DMS153 treated with DMSO at 0.1 percent for 48 hours (cell line): Measurements from ENCODE around the gene GAMT.

Experiments
- DNase-seq: peaks from one replicate; lab custom pipeline; 2025; ENCODE audit not compliant: unreplicated experiment; lab: John Stamatoyannopoulos, UW

Gene GAMT

DNA sequence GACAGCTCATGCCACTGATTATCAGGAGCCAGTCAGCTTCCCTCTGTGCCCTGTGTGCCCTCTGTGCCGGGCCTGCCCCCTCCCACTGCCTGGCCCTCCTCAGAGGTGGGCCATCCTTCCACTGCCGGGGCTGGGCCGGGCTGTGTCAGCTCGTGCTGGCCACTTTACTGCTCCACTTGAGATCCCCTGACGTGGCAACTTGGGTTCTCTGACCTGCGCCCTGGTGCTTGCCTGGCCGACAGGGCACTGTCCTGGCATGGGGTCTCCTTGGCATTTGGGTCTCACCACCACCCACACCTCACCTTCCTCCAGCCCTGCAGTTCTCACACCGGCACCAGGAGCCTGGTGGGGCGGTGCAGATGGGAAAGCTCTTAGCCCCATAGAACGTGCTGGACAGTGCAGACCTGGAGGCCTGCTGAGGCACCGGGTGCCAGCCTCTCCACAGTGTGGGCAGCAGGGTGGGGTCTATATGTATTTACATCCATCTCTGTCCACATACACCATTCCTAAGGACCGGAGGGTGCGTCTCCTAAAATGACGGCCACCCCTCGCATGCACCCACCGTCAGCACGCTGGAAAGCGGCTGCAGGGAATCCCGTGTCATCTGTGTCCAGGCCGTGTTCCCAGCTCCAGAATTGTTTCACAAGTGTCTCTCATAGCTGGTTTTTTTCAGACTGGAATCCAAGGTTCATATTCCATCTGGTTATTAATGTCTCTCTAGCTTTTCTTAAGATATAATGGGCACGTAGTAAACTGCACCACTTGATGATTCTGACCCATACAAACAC lies 17.8 kb upstream of the GAMT start:
- DNase-seq, result no peak

DNA sequence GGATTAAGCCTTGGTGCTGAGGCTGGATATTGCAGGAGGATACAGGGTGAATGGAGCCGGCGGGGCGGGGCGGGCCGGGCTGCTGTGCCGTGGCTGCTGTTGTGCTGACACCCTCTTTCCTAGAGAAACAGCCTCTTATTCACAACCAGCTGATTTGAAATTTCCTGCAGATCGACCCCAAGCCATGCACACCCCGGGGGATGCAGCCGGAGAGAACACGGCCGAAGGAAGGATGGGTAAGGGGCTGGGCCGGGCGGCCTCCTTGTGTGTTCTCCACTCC lies 17.1 kb upstream of the GAMT start:
- DNase-seq, result no peak

DNA sequence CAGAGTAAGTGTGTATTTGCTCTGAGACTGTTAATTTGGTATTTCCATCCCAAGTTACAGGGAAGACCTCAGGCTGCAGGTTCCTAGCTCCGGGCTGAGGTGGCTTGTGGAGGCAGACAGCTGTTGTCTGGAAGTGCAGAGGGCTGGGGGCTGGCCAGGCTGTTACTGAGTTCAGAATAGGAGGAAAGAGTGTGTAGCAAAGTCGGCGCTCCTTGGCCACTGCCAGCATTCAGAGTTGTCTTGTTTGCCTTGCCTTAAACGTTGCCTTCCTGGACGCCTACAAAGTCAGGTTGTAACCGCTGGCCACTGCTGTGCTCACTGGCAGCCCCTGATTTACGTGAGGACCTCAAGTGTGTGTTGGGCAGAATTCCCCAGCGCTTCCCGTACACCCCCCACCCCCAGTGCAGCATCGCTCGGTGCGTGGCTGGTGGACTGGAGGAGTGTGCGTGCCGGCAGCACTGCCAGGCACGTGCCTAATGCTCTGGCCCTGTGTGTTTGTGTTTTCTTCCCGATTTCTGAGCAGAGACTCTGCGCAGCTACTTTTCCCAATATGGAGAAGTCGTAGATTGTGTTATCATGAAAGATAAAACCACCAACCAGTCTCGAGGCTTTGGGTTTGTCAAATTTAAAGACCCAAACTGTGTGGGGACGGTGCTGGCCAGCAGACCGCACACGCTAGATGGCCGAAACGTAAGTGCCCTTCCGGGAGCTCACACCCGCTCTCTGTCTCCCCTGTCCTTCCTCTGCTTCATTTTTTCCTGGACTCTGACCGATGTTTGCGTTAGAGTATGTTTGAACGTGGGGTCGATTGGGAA lies 16.5 kb upstream of the GAMT start:
- no peak for DNase-seq

DNA sequence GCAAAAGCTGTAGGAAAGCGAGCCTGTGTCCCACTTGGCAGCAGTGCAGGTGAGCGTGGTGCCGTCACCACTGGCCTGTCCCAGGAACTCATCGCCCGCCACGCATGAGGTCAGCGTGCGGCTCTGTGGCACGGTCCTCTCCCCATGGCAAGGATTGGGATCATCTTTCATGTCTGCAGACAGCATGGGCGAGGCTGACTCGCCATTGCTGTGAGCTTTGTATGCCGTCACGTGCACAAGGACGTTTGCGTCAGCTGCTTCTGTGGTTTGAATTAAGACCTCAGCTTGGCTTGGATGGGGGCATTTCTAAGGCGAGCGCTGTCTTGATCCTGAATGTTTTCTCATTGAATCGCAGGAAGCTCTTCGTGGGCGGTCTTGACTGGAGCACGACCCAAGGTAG lies 15.8 kb upstream of the GAMT start:
- DNase-seq, result no peak

DNA sequence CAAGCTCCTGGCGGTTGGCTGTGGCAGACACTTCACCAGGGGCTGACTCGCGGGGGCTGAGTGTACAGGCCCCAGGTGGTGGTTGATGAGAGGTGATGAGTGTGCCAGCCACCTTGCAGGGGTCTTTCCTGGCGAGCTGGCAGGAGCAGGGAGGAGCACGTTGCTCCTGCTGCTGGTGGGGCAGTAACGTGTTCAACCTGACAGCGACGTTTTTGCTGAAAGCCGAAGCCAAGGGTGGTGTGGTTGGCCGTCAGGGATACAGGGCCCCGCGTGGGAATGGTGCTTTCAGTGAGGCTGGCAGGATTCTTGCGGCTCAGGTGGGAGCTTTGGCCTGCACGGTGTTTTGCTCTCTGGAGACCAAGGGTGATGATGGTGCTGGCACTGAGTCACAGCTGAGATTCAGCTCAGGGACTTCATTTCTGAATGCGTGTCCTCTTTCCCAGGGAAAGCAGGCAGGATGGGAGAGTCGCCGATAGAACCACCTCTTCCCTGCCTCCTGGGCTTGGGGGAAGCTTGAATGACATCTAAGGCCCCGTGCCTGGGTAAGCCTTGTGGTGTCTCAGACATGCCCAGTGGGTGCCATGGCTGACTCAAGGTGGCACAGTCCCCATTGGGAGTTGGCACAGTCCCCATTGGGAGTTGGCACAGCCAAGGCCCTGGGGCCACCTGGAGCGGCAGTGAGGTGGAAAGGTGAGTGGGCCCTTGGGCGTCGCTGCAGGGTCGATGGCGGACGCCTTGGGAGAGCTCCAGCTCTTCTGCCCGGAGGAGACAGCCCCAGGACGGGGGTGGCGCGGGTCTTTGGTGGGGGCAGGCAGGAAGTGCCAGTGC lies 14.9 kb upstream of the GAMT start:
- no peak for DNase-seq

DNA sequence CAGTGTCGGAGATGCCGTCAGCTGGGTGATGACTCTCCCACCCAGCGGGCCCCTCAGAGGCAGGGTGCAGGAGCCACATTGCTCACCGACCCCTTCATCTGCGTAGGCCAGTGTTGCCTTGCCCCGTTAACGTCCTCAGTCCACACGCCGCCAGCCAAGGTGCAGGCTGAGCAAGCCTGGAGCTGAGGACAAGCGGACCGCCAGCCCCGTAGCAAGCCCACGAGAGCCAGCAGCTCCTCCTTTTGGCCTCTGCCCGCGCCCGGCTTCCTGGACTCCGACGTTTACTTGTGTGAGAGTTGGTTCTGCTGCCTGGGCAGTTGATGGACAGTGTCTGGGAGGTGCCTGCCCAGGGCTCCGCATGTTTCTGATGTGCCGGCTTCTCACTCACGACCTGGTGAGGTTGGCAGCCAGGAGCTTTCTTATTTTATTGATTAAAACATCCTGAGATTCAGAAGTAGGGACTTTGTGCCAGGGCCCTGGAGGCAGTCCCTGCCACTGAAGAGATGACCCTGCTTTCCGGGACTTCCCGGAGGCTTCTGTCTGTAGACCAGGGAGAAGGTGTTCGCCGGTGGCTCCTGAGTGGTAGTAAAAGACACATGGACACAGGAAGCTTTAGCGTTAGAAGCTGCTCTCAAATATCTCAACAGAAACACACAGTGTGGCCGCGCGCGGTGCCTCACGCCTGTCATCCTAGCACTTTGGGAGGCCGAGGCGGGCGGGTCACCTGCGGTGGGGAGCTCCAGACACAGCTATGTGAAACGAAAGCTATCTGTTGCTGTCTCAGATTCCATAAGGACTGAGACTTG lies 11.9 kb upstream of the GAMT start:
- DNase-seq, result no peak

DNA sequence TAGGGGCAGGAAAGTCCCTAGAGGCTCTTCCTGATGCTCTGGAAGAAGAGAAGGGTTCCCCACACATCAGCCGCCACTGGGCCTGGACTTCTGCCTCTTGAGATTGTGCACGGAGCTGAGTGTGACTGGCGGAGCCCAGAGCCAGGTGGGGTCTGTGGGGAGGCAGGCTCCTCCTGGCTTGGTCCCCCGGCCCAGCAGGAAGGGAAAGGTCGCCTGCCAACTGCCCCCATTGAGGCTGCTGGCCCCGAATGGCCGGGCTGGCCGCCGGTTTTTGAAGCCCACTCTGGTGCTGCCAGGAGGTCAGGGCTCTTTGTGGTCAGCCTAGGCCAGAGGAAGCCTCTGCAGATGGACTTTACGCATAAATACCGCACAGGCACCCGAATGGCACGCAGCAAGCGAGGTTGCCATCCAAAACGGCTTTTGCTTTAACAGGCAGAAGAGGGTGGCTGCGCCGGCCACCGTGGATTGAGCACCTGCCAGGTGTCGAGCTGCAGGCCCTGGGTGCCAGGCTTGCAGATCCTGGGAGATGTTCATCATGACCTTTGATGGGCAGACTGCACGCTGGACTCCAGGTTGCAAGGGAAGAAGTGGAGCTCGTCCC lies 11.1 kb upstream of the GAMT start:
- DNase-seq, result no peak

DNA sequence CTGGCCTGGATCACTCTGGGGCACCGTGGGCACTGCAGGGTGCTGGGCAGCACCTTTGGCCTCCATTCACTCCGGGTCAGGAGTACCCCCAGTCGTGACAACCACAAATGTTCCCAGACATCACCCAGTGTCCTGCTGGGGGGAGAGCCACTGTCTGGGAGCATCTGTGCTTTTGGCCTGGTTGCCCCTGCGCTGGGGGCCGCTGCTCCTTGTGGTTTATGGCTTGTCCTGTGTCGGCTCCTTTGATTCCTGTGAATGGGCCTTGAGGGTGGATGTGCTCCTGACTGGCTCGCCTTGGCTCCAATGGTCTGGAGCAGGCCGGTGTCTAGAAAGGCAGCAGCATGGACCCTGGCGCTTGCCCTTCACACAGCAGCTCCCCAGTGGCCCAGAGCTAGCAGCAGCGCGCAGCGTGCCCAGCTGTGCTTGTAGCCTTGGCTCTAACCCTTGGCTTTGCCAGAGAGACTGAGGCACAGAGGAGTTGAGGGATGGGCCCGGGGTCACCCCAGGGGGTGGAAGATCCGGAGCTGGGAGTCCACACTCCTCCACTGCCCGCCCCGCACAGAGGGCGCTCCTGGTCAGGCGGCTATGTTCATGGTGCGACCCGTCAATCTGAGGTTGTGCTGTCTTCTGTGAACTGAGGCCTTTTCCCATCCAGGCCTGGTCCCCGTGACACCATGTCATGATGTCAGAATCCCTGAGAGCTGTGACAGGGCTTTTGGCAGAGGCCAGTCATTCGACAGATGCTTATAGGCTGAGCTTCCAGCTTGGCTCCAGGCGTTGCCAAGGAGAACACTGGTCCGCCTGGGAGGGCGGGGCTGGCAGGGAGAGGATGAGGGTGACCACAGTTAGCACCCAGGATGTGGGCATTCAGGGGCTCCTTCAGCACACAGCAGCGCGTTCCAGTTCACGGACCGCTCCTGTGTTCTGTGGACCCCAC lies 10.2 kb upstream of the GAMT start:
- DNase-seq, result no peak

DNA sequence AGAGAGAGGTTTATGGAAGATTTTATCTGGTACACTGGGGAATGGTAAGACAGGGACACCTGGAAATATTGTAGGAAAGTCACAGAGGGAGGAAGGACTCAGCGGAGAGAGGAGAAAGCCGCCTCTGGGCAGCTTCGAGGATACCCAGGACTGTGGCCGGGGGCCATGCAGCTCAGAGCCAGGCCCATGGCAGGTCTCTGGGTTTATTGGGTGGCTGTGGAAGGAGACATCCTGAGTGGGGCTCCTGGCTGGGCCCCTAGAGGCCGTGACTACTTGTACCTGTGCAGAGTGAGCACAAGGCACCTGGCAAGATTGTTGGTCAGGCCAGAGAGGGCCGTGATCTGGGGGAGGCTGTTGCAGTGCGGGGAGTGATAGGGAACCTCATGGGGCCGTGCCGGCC lies 9.4 kb upstream of the GAMT start:
- DNase-seq, result no peak

DNA sequence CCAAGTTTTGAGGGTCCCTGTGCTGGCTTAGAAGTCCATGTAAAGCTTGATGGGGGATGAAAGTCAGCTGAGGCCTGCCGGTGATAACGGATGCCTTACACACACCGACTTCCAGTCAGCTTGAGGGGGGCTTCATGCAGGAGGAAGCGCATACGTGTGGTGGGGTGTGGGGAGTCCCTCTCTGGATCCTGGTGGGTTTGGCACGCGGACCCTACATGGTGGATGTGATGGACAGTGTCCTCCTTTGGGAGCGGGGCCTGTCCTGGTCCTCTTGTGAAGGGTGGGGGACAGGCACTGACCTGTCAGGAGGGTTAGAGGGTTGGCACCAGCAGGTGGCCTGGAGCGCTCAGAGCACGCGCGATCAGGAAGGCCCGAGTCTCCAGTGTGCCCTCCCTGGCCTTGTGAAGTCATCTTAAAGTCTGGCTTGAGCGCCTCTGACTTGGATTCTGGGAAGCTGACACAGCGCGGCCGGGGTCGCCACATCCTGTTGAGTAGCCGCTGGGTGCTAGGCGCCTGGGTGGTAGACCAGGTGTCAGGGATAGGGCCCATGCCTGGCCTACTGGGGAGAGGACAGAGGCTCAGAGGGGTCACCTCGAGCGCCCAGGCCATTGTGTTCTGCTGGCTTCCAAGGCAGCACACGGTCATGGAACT lies 8.9 kb upstream of the GAMT start:
- DNase-seq, result no peak

DNA sequence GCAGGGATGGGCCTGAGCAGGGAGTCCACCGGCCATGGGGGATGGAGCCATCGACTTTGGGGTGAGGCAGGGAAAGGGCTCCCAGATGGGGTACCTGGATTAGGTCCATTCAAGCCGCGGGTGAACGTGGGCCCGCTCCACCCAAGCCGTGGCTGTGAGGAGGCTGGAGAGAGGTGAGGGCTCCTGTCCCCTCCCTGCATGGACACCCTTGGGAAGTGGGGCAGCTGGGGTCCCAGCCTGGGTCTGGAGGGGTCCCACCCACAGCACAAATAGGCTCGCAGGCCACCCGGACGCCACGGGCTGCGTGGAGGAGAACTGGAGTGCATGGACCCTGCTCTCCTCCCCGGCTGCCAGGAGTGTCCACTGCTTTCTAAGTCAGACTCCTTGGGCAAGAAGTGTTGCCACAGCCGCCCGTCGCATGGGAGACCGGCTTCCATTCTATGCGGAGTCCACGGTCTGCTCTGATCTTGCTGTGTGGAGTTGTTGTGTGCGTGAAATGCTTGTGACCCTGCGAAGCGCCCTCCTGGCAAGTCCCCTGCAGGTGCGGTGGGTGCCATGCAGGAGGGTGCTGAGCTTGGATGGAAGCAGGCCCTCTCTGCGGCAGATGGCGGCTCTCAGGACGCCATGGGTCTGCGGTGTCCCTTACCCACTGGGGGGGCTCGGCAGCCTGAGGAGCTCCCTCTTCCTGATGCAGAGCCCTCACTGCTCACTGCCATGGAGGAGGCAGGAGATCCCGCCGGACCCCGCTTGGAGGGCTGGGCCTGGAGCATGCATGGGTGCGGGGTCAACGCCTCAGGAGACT lies 8.1 kb upstream of the GAMT start:
- DNase-seq, result no peak

DNA sequence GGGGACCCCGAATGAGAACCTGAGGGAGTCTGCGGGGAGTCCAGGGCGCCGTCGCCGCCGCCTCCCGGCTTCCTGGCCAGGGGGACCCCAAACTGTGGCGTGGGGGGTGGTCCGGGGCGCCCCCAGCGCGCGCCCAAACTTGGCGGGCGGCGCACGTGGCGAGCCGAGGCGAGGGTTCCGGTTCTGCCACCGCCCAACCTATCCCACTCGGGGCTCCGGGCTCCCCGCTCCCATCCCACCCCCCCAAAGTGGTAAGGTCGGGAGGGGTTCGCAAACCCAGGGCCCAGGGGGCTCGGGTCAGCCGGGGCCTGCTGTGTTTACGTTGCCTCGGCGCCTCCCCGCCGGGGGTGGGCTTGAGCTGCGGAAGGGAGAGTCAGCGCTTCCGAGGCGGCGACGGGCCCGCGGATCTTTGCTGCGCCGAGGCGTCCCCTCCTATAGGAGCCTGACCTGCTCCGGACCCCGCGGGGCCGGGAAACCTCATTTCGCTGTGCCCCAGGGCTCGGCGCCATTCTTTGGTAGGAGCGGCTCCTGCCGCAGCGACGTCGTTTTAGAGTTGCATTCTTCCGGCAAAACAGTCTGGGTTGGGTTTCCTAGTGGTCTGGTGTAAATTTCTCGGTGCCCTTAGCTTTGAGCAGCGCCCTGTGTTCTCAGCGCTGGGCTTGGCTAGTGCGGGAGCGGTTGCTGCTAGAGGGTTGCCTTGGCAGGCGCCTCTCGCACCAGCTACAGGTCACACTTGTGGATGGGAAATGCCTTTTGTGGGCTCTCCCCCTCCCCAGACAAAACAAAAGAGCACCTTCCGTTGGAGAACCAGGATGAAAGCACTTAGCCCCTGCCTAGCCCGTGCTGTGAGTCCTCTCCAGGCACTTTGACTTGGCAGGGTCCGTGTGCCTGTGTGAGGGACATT lies 7.2 kb upstream of the GAMT start:
- DNase-seq, result no peak

DNA sequence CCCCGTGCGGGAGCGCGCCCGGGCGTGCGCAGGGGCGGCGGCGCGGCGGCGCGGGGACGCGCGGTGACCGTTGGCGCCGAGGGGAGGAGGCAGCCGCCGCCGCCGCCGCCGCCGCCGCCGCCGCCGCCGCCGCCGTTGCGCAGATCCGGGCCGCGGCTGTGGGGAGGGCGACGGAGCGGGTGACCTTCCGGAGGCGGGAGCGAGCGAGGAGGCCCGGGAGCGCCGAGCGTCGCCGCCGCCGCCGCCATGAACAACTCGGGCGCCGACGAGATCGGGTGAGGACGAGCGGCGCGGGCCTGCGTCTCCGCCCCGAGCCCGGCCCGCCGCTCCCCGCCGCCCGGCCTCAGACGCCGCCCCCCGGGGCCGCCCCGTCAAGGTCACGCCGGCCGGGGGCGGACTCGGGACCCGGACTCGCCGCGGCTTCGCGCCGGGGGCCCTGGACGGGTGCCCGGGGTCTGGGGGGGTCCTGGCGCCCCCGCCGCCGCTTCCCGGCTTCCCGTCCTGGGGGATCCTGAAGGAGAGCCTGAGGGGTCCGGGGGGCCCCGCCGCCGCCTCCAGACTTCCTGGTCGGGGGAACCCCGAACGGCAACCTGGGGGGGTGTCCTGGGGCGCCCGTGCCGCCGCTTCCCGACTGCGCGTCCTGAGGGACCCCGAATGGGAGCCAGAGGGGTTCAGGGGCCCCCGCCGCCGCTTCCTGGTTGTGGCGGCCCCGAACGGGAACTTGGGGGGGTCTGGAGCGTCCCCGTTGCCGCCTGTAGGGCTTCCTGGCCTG lies 6.4 kb upstream of the GAMT start, which contains the start of gene DAZAP1:
TSS of gene DAZAP1 (plus strand) at position 59 of the 772 bp plus-strand sequence. CDS start at position 247, 188 bp downstream.
- DNase-seq, result no peak

DNA sequence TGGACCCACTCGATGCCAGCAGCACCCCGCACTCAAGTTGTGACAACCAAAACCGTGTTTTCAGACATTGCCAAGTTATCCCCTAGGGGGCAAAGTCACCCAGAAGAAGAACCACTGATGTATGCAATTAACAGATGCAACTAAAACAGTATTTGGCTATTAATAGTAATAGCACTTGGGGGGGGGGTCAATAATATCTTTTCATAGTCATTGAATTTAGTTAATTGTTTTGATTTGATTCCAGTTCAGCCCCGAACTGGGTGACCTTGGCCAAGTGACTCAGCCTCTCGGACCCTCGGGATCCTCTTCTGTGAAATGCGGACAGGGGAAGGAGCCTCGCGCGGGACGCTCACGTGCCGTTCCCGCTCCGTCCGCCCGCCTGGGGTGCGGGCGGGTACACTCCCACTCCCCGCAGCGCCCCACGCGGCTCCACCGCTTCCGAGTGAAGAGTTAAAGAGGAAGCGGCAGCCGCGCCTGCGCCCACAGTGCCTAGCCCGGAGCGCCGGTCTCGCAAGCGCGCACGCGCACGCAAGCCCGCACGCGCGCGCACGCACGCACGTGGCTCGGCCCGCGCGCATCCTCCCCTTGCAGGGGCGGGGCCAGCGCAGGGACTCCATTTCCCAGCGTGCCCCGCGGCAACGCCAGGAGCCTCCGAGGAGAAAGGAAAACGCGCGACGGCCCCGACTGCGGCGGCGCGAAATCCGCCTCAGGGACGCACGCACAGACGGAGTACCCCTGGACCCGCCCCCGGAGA lies 5.6 kb upstream of the GAMT start:
- DNase-seq, result peak; percentile 77

DNA sequence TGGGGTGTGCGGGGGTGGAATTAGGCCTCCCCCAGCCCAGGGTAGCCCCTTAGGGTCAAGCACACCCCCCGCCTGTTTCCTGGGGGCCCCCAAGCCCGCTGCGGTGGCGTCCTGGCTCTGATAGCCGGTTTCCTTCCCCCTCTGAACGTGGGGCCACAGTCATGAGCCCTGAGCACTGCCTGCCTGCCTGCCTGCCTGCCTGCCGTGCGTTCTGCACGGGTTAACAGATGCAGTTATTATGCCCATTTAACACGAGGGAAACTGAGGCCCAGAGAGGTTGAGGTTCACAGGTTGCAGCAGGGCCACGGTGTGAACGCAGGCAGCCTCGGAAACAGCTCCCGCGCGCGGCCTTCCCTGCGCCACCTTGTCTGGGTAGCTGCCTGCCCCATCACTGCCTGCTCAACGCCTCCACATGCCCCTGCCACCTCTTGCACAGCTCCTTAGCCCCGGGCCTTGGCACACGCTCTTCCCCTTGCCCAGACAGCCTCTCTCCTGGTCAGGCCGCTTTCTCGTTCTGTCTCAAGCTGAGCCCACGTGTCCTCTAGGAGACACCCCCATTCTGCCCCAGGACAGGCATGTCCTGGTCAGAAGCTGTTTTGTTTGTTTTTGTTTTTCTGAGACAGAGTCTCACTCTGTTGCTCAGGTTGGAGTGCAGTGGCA lies 1.2 kb upstream of the GAMT start:
- DNase-seq, result no peak
